ENCODE data around the gene AEBP2. TPM values are rescaled to one million over a fixed set of nuclear protein-coding genes. Genes with fewer than 3 reads are reported as not detected.

AEBP2 gene
- total and polyA plus RNA-seq, 2 of the 8 experiments (the other 6 are each of a cell fraction or from before 2014, with no cell fraction given) = 13.6 to 61.4 TPM

DNA sequence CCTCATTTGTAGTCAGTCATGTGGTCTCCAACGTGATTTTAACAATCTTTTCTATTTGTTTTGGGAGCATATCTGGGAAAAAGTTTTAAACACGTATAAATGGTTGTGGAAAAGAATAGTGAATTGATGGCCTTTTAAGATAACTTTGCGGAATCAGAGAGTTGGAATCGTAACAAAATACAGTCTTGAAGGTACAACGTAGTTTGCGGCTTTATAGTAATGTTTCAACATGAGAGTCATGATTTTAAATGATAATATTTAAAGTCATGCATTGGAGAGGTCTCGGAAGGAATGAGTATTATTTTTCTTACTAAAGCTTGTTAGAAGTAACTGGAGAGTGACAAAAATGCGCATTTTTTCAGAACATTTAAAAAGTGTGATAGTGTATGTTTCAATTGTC is 1.6 kb downstream of the AEBP2 start:
- no peak overlapping the region for H2BK120ac ChIP-seq (replicated peaks; ENCODE audit: low read depth, low read length)
- H3K27ac ChIP-seq (ENCODE audit: low read depth, low read length) = no peak overlapping the region
- no peak overlapping the region for H2AK5ac ChIP-seq (ENCODE audit: low read depth, low read length)
- H3K9me3 ChIP-seq (ENCODE audit: insufficient read depth in 2 of 2, low read depth in 1 of 2, low read length in 1 of 2) = no peaks in the 10 kb centered on the region
- H3K36me3 ChIP-seq (ENCODE audit: control insufficient read depth in 2 of 4, insufficient read depth in 4 of 4, low read length in 3 of 4) = peaks cover 0 to 16% (median 3%) of the 10 kb centered on the region in 4 experiments; a peak in 2 of 8 replicates
- no peak overlapping the region for H2BK5ac ChIP-seq (ENCODE audit: low read depth, low read length)
- H2AFZ ChIP-seq (ENCODE audit: low read length) = no peak overlapping the region
- H4K91ac ChIP-seq (replicated peaks; ENCODE audit: insufficient read length, low read length) = no peak overlapping the region
- peaks cover 5 to 13% of the 10 kb centered on the region in 2 experiments for H4K20me1 ChIP-seq (replicated peaks in 1 of 2; ENCODE audit: control insufficient read depth in 1 of 2, insufficient read depth in 2 of 2, low read length in 2 of 2)
- peak overlapping the region in 3 of 4 experiments; percentile 53 to 93 (median 87); a peak in 3 of 7 replicates for H3K9ac ChIP-seq (replicated peaks in 1 of 4; ENCODE audit: extremely low read depth in 1 of 4, low read depth in 3 of 4, low read length in 3 of 4)
- WGBS, 2 experiments (ENCODE audit: extremely low coverage in 1 of 2, insufficient coverage in 1 of 2, insufficient read length in 1 of 2, insufficient replicate concordance in 2 of 2, low coverage in 1 of 2, low lambda C conversion rate in 2 of 2, missing lambda C conversion rate in 1 of 2) = 5% methylated on average over 8 of the region's 8 CpGs; no CpG with 5 or more reads in 1 of the 2 experiments
- TF ChIP-seq YY1 (IDR thresholded peaks at IDR 0.05; ENCODE audit: low read depth, low read length) (no peak), TAF7 (optimal IDR thresholded peaks at IDR 0.05; ENCODE audit: borderline replicate concordance, low read depth, low read length) (peak; percentile 26), SAP30 (IDR thresholded peaks at IDR 0.05; ENCODE audit: insufficient read depth, insufficient replicate concordance, low read length) (peak; percentile 2), TBP (IDR thresholded peaks at IDR 0.05; ENCODE audit: low read depth, low read length) (no peak), CBX5 (IDR thresholded peaks at IDR 0.05; ENCODE audit: low read depth, low read length) (no peak)
- no peak overlapping the region for H2BK12ac ChIP-seq (ENCODE audit: low read depth, low read length)
- H3K14ac ChIP-seq (ENCODE audit: insufficient read length) = no peak overlapping the region
- H3K4ac ChIP-seq (replicated peaks; ENCODE audit: insufficient read length, low read depth, low read length) = no peak overlapping the region
- no peak overlapping the region for H4K5ac ChIP-seq (ENCODE audit: insufficient read length, low read depth, low read length)
- DNase-seq (ENCODE audit: low read depth in 1 of 2, low spot score in 2 of 2) (no peak), FAIRE-seq (no peak)
- no peak overlapping the region for H2BK20ac ChIP-seq (ENCODE audit: low read length)
- H3K4me1 ChIP-seq (replicated peaks in 1 of 4; ENCODE audit: control insufficient read depth in 3 of 4, insufficient read depth in 4 of 4, low read length in 3 of 4) = peaks cover 2 to 18% (median 10%) of the 10 kb centered on the region in 4 experiments; a peak in 5 of 7 replicates
- H3K18ac ChIP-seq (ENCODE audit: extremely low read depth, low read length) = no peak overlapping the region
- no peaks in the 10 kb centered on the region for H3K27me3 ChIP-seq (replicated peaks in 1 of 4; ENCODE audit: control insufficient read depth in 3 of 4, extremely low read depth in 1 of 4, insufficient read depth in 3 of 4, low read length in 3 of 4)
- H3K79me1 ChIP-seq (ENCODE audit: low read depth, low read length) = no peaks in the 10 kb centered on the region
- H4K8ac ChIP-seq (ENCODE audit: extremely low read depth, insufficient read depth, low read length) = no peak overlapping the region
- H3K4me2 ChIP-seq (ENCODE audit: insufficient read depth in 1 of 2, low read depth in 2 of 2, low read length in 2 of 2) = peak overlapping the region; percentile 58 to 79
- CTCF ChIA-PET (ENCODE audit: partially characterized antibody) = no interaction called here
- H3K56ac ChIP-seq (replicated peaks; ENCODE audit: insufficient read length, low read depth, low read length) = no peak overlapping the region
- peaks cover 48 to 64% of the 10 kb centered on the region in 2 experiments for H3K79me2 ChIP-seq (ENCODE audit: control insufficient read depth in 1 of 2, insufficient read depth in 2 of 2, low read length in 2 of 2)
- H3K4me3 ChIP-seq (ENCODE audit: extremely low read depth in 1 of 4, insufficient read depth in 2 of 4, low read depth in 3 of 4, low read length in 4 of 4) = peak overlapping the region; percentile 74 to 98 (median 92)
- H2BK15ac ChIP-seq (ENCODE audit: low read length) = no peak overlapping the region
- peaks cover 3% of the 10 kb centered on the region; the same call in 1 of the 2 replicates for H3K23me2 ChIP-seq (ENCODE audit: low read depth, low read length)
- H3K23ac ChIP-seq (ENCODE audit: insufficient read length) = no peak overlapping the region
- POLR2A ChIA-PET (ENCODE audit: partially characterized antibody) = interaction anchor here (0.7 to 2.8 kb wide), 6 partner anchors 16 to 87 kb away, joined by 3 to 11 read pairs (median 3); no protein-coding TSS in a partner anchor

All from H1 (cell line).